HG03439 (cell line): ENCODE results near the gene ACBD3.

Source experiments
- ATAC-seq: cut with Tn5 transposase; IDR thresholded peaks from one replicate; pipeline ENCODE4 v1.9.1; 2021; ENCODE audit warnings: mild to moderate bottlenecking, moderate library complexity; ENCODE audit not compliant: unreplicated experiment

ACBD3 gene

GRCh38 chr1:226202246-226202645, 15.7 kb upstream of the ACBD3 start:
- no peak for ATAC-seq

DNA sequence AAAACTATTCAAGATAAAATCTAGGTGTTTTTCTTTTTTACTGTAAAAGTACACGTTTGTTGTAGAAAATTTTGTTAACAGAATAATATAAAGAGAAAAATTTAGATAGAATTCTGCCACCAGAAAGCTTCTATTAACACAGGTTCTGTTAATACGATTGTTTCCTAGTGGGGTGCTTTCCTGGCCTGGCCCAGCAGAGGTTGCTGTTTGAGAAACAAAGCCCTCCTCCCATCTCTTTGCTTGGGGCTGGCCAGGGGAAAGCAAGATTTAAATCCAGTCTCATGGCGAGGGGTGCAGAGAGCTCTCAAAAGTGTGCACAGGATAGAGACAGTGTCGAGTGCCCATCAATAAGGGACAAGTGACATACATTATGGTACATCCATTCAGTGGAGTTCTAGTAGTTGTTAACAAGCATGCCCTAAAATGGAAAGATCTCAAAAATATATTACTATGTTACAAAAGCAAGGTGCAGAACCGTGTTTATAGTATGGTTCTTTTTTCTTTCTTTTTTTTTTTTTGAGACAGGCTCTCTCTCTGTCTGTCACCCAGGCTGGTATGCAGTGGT, 14.6 kb upstream of the ACBD3 start:
- ATAC-seq: no peak

- no peak for ATAC-seq
Measured at GRCh38 chr1:226199971-226200370, 13.4 kb upstream of the ACBD3 start.

DNA sequence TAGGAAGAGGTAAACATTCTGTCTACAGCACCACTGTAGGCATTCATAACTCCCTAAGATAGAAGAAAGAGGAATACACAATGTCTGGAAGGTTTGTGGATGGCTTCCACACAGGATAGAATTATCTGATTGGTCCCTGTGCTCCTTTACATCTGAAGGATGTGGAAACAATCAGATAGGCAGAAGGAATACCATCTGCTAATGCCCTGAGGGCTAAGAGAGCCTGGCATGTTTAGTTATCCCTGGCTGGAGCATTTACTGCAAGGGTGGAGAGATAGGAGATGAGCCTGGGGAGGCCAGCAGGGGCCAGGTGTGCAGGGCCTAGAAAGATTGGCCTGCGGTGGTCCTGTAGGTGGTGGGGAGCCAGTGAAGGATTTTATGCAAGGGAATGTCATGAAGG, 8.6 kb upstream of the ACBD3 start:
- ATAC-seq: no peak

GRCh38 chr1:226187380-226187779, 839 bp upstream of the ACBD3 start:
- ATAC-seq: no peak

- no peak for ATAC-seq
Measured at GRCh38 chr1:226187019-226187322, 430 bp upstream of the ACBD3 start.

GRCh38 chr1:226185141-226186036, 1.2 kb downstream of the ACBD3 start:
- ATAC-seq: no peak

GRCh38 chr1:226181996-226182714, 4.4 kb downstream of the ACBD3 start:
- ATAC-seq: no peak

- no peak for ATAC-seq
Measured at GRCh38 chr1:226176870-226177269, 9.7 kb downstream of the ACBD3 start.

- no peak for ATAC-seq
Measured at GRCh38 chr1:226172589-226172988, 14.0 kb downstream of the ACBD3 start.

DNA sequence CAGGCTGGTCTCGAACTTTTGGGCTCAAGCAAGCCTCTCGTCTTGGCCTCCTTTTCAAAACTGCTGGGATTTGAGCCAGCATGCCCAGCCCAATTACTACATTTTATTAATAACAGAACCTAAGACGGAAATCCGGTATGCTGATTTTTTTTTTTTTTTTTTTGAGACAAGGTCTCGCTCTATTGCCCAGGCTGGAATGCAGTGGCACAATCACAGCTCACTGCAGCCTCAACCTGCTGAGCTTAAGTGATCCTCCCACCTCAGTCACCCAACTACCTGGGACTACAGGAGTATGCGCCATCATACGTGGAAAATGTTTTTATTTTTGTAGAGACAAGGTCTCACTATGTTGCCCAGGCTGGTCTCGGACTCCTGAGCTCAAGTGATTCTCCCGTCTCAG, 20.2 kb downstream of the ACBD3 start:
- no peak for ATAC-seq

DNA sequence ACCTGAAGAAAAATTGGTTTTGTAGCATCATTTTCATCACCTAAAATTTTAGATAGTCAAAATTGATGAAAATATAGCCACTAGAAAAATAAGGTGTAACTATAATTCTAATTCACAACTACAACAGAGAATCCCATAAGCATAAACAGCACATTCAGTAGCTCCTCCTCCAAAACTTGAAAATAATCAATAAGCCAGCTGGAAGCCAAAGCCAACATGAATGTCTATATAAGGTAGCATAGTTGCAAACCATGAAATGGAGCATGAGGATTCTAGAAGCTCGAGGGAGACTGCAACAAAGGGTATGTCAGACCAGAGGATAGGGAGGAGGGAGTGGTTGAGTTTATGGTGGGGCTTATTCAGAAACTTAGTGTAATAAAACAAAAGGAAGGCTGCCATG, 22.4 kb downstream of the ACBD3 start:
- ATAC-seq: no peak

DNA sequence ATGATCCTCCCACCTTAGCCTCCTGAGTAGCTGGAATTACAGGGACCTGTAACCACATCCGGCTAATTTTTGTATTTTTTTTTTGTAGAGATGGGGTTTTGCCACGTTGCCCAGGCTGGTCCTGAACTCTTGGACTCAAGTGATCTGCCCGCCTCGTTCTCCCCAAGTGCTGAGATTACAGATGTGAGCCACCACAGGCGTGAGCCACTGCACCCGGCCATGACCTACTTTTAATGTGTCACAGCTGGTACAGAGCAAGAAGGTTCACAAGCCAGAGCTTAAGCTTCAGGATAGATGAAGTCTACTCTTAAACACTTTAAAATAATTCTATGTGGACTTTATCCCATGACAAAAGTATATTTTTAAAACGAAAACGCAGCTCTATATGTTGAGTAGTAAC, 23.6 kb downstream of the ACBD3 start:
- ATAC-seq: no peak

DNA sequence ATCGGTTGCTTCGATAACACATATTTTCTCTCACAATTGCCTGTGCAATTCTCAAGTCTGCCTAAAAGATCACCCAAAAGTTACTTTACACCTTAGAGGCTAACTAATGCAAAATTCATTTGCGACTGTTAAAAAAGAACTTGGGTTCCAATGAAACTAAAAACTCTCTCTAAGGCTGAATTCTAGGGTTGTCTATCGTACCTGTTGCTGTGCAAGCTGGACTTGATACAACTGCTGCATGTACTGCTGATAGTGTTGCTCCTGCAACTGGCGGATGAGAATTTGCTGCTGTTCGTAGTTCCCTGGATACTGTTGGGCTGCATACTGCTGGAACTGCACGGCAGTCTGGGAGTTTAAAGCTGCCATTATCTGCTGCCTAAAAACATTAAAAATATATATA, 27.6 kb downstream of the ACBD3 start:
- no peak for ATAC-seq

- no peak for ATAC-seq
Measured at GRCh38 chr1:226158457-226158856, 28.1 kb downstream of the ACBD3 start.

DNA sequence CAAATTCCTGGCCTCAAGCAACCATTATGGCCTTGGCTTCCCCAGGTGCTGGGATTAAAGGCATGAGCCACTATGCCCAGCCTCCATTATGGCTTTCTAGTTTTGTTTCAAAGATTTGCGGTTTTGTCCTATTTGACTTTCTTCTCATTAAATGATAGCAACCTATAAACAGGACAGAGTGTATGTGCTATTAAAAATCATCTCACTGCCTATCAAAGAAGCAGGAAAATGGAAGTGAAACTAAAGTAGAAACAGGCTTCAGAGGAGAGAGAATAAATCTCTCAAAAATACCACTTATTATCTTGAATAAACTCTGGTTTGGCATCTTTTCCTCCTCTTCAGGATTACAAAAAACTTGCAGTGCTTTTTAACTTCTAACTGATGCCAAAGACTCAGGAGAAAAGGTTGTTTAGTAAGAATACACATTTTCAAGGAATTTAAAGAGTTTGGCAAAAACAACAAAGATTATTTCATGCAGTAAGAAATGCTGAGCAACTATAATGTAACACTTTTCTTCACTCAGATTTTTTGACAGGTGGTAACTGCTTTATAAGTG, 28.7 kb downstream of the ACBD3 start:
- no peak for ATAC-seq

DNA sequence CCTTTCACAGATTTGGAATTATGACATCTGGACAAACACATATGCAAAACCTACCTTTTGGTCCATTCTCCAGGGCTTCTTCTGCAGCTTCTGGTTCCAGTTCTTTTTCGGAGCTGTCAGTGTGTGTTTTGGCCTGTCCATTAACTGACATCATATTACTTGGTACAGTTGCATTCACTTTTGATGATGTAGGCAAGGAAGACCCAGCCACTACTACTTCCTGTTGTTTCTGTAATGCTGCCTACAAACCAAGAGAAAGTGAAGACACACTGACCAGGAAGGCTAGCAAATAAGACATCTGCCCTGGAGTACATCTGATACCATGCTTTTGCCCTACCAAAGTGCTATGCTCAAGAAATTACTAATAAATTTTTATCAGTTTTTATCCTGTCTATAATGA, 31.9 kb downstream of the ACBD3 start:
- ATAC-seq: no peak

- no peak for ATAC-seq
Measured at GRCh38 chr1:226149806-226150205, 36.7 kb downstream of the ACBD3 start.

DNA sequence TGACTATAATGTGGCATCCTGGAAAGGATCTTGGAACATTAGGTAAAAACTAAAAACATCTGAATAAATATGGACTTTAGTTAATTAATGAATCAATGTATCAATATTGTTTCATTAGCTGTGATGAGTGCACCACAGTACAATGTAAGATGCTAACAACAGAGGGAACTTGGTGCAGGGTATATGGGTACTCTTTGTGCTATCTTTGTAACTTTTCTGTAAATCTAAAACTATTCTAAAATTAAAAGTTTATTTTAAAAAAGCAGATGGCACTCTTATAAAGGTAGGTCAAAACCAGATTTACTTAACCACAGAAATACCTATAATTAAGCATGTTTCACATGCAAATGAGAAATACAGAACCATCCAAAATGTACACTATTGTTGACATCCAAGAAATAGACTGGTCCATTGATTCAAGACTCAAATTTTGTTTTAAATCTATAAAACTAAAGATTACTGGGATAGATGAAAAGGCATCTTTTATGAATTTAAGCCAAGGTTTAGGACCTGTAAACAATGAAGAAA, 38.4 kb downstream of the ACBD3 start:
- no peak for ATAC-seq

DNA sequence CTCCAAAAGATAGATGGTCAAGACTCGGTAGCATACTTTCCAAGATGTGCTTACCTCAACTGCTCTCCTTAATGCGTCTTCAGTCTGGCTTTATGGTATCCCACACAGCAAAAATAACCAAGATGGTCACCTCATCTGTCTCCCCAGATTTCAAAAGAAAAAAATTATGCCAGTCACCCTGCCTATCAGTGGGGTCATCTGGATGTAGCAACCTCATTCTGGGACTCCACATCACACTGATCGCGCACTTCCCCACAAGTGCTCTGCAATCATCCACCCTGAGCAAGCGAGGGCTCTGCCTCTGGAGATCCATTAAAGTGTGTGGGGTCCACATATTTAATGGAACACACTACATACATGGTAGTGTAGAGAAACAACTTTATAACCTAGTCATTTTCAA, 42.5 kb downstream of the ACBD3 start:
- ATAC-seq: no peak

DNA sequence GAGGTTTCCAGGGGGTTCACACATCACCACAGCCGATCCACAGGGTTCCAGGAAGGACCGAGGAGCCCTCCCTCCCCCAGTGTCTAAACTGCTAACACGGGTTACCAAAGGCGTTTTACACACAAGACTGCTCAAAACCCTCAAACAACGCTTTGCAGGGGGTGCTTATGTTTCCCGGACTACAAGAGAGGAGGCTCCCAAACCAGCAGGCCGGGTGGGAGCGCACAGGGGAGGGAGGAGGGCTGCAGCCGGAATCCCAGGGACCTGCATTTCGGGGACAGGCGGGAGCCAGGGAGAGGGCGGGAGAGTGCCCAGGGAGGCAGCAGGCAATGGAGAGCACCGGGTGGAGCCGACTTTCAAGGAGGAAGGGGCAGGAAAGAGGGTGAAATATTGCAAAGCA, 50.8 kb downstream of the ACBD3 start:
- ATAC-seq: no peak
